Keratinocyte (primary cell): Measurements from ENCODE around the gene SNAI3. TPM values are rescaled to one million over a fixed set of nuclear protein-coding genes. Genes with fewer than 3 reads are reported as not detected.

ENCODE experiments used
- DNase-seq: peaks from one replicate; pipeline ENCODE4 v3.0.0-alpha.2; 2011; ENCODE audit warnings: low read depth, missing footprints, low spot score
- FAIRE-seq: peaks from 2 replicates; lab custom pipeline; 2011; peaks lifted over from hg19 to GRCh38; lab: Jason Lieb, UNC
- H2AFZ ChIP-seq: 2 replicates; pipeline ENCODE4 v1.6.0; 2012; ENCODE audit warnings: low read length, control low read depth, inconsistent platforms; ENCODE audit not compliant: control insufficient read depth
- H3K27ac ChIP-seq: 2 replicates; pipeline ENCODE4 v1.5.1; 2011; ENCODE audit warnings: low read length; ENCODE audit not compliant: control insufficient read depth, insufficient read depth
- H3K27me3 ChIP-seq: 3 replicates; pipeline ENCODE4 v1.6.0; 2011; ENCODE audit warnings: low read length; ENCODE audit not compliant: control insufficient read depth, insufficient read depth; ENCODE audit errors: extremely low read depth
- H3K36me3 ChIP-seq, 2 experiments: 2 replicates in 1 of 2; 3 replicates in 1 of 2; pipeline ENCODE4 v1.5.1; 2011; ENCODE audit warnings: low read length in 2 of 2, mild to moderate bottlenecking in 1 of 2; ENCODE audit not compliant: control insufficient read depth in 2 of 2, insufficient read depth in 2 of 2; ENCODE audit errors: extremely low read depth in 1 of 2
- H3K4me1 ChIP-seq: 3 replicates; pipeline ENCODE4 v1.5.1; 2011; ENCODE audit warnings: low read length; ENCODE audit not compliant: control insufficient read depth, insufficient read depth; ENCODE audit errors: extremely low read depth
- H3K4me2 ChIP-seq: 3 replicates; pipeline ENCODE4 v1.6.0; 2011; ENCODE audit warnings: low read depth, low read length; ENCODE audit not compliant: control insufficient read depth, insufficient read depth; ENCODE audit errors: extremely low read depth
- H3K4me3 ChIP-seq, 3 experiments: fragments of 200-600 bp in 1 of 3; sonication (generic) in 1 of 3; 2 replicates in 2 of 3; 3 replicates in 1 of 3; pipeline ENCODE4 v1.5.1; 2011 to 2016; ENCODE audit warnings: low read length in 3 of 3, mild to moderate bottlenecking in 3 of 3, control low read depth in 2 of 3, inconsistent platforms in 1 of 3, low read depth in 1 of 3, mixed read lengths in 1 of 3, mixed run types in 1 of 3, moderate library complexity in 1 of 3; ENCODE audit not compliant: control insufficient read depth in 2 of 3, insufficient read depth in 2 of 3; ENCODE audit errors: extremely low read depth in 1 of 3
- H3K79me2 ChIP-seq: 2 replicates; pipeline ENCODE4 v1.6.0; 2012; ENCODE audit warnings: low read length; ENCODE audit not compliant: control insufficient read depth, insufficient read depth
- H3K9ac ChIP-seq: 3 replicates; pipeline ENCODE4 v1.6.0; 2011; ENCODE audit warnings: low read length; ENCODE audit not compliant: control insufficient read depth, insufficient read depth; ENCODE audit errors: extremely low read depth
- H3K9me1 ChIP-seq: 3 replicates; pipeline ENCODE4 v1.6.0; 2011; ENCODE audit warnings: low read length; ENCODE audit not compliant: control insufficient read depth, insufficient read depth; ENCODE audit errors: extremely low read depth
- H3K9me3 ChIP-seq: 2 replicates; pipeline ENCODE4 v1.5.1; 2012; ENCODE audit warnings: low read depth, low read length; ENCODE audit not compliant: control insufficient read depth
- H4K20me1 ChIP-seq: 3 replicates; pipeline ENCODE4 v1.6.0; 2011; ENCODE audit warnings: low read length; ENCODE audit not compliant: control insufficient read depth, insufficient read depth; ENCODE audit errors: extremely low read depth
- EZH2 ChIP-seq: IDR thresholded peaks from one replicate; pipeline ENCODE4 v1.6.1; 2012; ENCODE audit warnings: inconsistent platforms, mild to moderate bottlenecking, low read length, moderate library complexity
- dilution Hi-C: fragments of 300-500 bp; cut with MboI; formaldehyde crosslinking; loops from one replicate; pipeline ENCODE4 v1.7.0; 2020; ENCODE audit warnings: low sequenced_read_pairs; ENCODE audit not compliant: extremely low pct_ligation_motif_present
- polyA plus RNA-seq, 5 experiments: library from polyadenylated mRNA; depleted of rRNA in 3 of 5; stranded (reverse) in 3 of 5; stranded (forward) in 1 of 5; unstranded in 1 of 5; fragments of >200 nt; gene quantifications; 1 replicate in 1 of 5; 2 replicates in 3 of 5; 3 replicates in 1 of 5; pipeline versions ENCODE4 v1.2.1 to v1.2.3, GENCODE V29; 2011 to 2012; ENCODE audit warnings: missing spikeins in 2 of 5, low read depth in 1 of 5, low replicate concordance in 1 of 5
- TF ChIP-seq, protein P1 (sequence below), 3 experiments: IDR thresholded peaks in 1 of 3; conservative IDR thresholded peaks in 1 of 3; optimal IDR thresholded peaks in 1 of 3; 2 replicates in 2 of 3; 3 replicates in 1 of 3; pipeline versions ENCODE3 to v1.5.1; 2011; ENCODE audit warnings: low read length in 3 of 3, mild to moderate bottlenecking in 3 of 3, moderate library complexity in 2 of 3, control low read depth in 1 of 3, inconsistent platforms in 1 of 3; ENCODE audit not compliant: insufficient read depth in 2 of 3; ENCODE audit errors: extremely low read depth in 1 of 3

Gene SNAI3
- polyA plus RNA-seq, 1 donor (not counting 4 experiments of a cell fraction or from before 2014, with no cell fraction given): not detected

DNA sequence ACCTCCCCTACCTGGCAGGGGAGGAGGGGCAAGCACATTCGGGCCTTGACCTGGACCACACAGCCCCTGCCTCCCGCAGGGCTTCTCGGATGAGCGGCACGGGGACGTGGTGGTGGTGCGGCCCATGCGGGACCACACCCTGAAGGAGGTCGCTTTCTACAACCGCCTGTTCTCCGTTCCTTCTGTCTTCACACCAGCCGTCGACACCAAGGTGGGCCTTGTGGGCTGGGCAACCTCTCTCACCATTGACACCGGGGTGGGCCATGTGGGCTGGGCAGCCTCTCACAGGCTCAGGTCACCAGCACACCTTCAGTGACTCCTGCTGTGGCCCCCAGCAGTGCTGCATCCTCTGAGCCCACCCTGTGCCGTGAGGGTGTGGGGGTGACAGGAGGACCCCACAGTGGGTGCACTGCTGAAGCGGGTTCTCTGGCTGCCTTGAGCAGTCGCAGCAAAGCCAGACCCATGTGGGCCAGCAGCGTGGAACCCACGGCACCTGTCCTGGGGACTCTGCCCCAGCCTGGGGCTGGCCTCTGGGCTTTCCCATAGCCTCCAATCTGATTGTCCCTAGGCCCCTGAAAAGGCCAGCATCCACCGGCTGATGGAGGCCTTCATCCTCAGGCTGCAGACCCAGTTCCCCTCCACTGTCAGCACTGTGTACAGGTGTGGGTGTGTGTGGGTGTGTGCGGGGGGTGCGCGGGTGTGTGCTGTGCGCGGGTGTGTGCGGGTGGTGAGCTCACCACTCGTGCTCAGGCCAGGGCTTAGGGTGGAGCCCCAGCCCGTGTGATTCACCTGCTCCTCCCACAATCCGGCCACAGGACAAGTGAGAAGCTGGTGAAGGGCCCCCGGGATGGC is 27.5 kb upstream of the SNAI3 start:
- no peak overlapping the region for H3K4me2 ChIP-seq
- TF ChIP-seq, protein P1, sequence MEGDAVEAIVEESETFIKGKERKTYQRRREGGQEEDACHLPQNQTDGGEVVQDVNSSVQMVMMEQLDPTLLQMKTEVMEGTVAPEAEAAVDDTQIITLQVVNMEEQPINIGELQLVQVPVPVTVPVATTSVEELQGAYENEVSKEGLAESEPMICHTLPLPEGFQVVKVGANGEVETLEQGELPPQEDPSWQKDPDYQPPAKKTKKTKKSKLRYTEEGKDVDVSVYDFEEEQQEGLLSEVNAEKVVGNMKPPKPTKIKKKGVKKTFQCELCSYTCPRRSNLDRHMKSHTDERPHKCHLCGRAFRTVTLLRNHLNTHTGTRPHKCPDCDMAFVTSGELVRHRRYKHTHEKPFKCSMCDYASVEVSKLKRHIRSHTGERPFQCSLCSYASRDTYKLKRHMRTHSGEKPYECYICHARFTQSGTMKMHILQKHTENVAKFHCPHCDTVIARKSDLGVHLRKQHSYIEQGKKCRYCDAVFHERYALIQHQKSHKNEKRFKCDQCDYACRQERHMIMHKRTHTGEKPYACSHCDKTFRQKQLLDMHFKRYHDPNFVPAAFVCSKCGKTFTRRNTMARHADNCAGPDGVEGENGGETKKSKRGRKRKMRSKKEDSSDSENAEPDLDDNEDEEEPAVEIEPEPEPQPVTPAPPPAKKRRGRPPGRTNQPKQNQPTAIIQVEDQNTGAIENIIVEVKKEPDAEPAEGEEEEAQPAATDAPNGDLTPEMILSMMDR (optimal IDR thresholded peaks at IDR 0.05 in 1 of 3, IDR thresholded peaks at IDR 0.05 in 1 of 3, conservative IDR thresholded peaks at IDR 0.05 in 1 of 3; ENCODE audit: extremely low read depth in 1 of 3, insufficient read depth in 2 of 3, low read length in 3 of 3): no peak
- no peak overlapping the region for H2AFZ ChIP-seq
- H3K9ac ChIP-seq: no peak overlapping the region
- H4K20me1 ChIP-seq: peaks cover 3% of the 10 kb centered on the region
- no peak overlapping the region for H3K27ac ChIP-seq
- H3K27me3 ChIP-seq: no peaks in the 10 kb centered on the region
- peaks cover 49 to 50% of the 10 kb centered on the region in 2 experiments for H3K36me3 ChIP-seq
- H3K79me2 ChIP-seq: peaks cover 11% of the 10 kb centered on the region
- DNase-seq (no peak), FAIRE-seq (no peak)
- no peaks in the 10 kb centered on the region for H3K9me3 ChIP-seq
- no peaks in the 10 kb centered on the region for H3K9me1 ChIP-seq
- H3K4me1 ChIP-seq: no peaks in the 10 kb centered on the region
- dilution Hi-C loops: no loop called here
- no peak overlapping the region for H3K4me3 ChIP-seq

DNA sequence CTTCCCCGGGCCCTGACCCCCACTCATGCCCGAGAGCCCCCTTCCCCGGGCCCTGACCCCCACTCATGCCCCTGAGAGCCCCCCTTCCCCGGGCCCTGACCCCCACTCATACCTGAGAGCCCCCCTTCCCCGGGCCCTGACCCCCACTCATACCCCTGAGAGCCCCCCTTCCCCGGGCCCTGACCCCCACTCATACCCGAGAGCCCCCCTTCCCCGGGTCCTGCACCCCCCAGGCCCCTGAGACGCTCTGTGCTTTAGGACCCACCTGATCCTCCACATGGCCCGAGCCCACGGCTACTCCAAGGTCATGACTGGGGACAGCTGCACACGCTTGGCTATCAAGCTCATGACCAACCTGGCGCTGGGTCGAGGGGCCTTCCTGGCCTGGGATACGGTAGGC is 26.7 kb upstream of the SNAI3 start:
- no peak overlapping the region for H2AFZ ChIP-seq
- H3K9ac ChIP-seq: no peak overlapping the region
- H3K27me3 ChIP-seq: no peaks in the 10 kb centered on the region
- DNase-seq (no peak), FAIRE-seq (no peak)
- H3K79me2 ChIP-seq: peaks cover 17% of the 10 kb centered on the region
- H3K9me3 ChIP-seq: no peaks in the 10 kb centered on the region
- H3K4me2 ChIP-seq: no peak overlapping the region
- TF ChIP-seq, protein P1 (optimal IDR thresholded peaks at IDR 0.05 in 1 of 3, IDR thresholded peaks at IDR 0.05 in 1 of 3, conservative IDR thresholded peaks at IDR 0.05 in 1 of 3; ENCODE audit: extremely low read depth in 1 of 3, insufficient read depth in 2 of 3, low read length in 3 of 3): no peak
- TF ChIP-seq EZH2: no peak
- H3K27ac ChIP-seq: no peak overlapping the region
- dilution Hi-C loops: no loop called here
- peaks cover 41 to 42% of the 10 kb centered on the region in 2 experiments for H3K36me3 ChIP-seq
- H4K20me1 ChIP-seq: peaks cover 3% of the 10 kb centered on the region
- H3K4me1 ChIP-seq: no peaks in the 10 kb centered on the region
- H3K4me3 ChIP-seq: no peak overlapping the region
- no peaks in the 10 kb centered on the region for H3K9me1 ChIP-seq
